ENCODE measurements around the gene LUM.

GRCh38 chr12:91080041-91080440 lies 31.3 kb downstream of the LUM start:
- TF ChIP-seq CTCF (conservative IDR thresholded peaks at IDR 0.05; ENCODE audit: low read depth in 2 of 2) (no peak), POLR2AphosphoS5 (IDR thresholded peaks at IDR 0.05; ENCODE audit: low read depth) (no peak), EZH2phosphoT487 (IDR thresholded peaks at IDR 0.05; ENCODE audit: unreplicated experiment) (no peak), CREB1 (CRISPR knock-in tag; IDR thresholded peaks at IDR 0.05; ENCODE audit: low read depth) (no peak)

Measured in GM23338 (cell line).